DOHH2 (cell line): ENCODE data around the gene GJB1.

ENCODE experiments used
- H3F3A ChIP-seq: fragments of 200-600 bp; sonication (generic), shearing (Covaris generic); 2 replicates; pipeline ENCODE4 v1.6.0; 2016; ENCODE audit warnings: antibody characterized with exemption, mild to moderate bottlenecking; ENCODE audit not compliant: control insufficient read depth, insufficient read depth
- H3K27ac ChIP-seq: fragments of 200-600 bp; sonication (generic); 2 replicates; pipeline ENCODE4 v1.5.1; 2014; ENCODE audit warnings: low read depth, mild to moderate bottlenecking, low read length, moderate library complexity
- H3K27me3 ChIP-seq: fragments of 200-600 bp; sonication (generic); 2 replicates; pipeline ENCODE4 v1.6.1; 2014; ENCODE audit warnings: mild to moderate bottlenecking, low read length, mixed read lengths; ENCODE audit not compliant: control insufficient read depth
- H3K36me3 ChIP-seq: fragments of 200-600 bp; sonication (generic); 2 replicates; pipeline ENCODE4 v1.6.1; 2014; ENCODE audit warnings: mild to moderate bottlenecking, low read length, moderate library complexity, mixed read lengths; ENCODE audit not compliant: control insufficient read depth
- H3K4me1 ChIP-seq: fragments of 200-600 bp; sonication (generic); 2 replicates; pipeline ENCODE4 v1.6.1; 2014; ENCODE audit warnings: mild to moderate bottlenecking, low read length, mixed read lengths; ENCODE audit not compliant: control insufficient read depth
- H3K4me2 ChIP-seq: fragments of 200-600 bp; sonication (generic); 2 replicates; pipeline ENCODE4 v1.6.0; 2014; ENCODE audit warnings: mild to moderate bottlenecking, low read length, moderate library complexity
- H3K4me3 ChIP-seq: fragments of 200-600 bp; sonication (generic); 2 replicates; pipeline ENCODE4 v1.5.1; 2014; ENCODE audit warnings: mild to moderate bottlenecking, low read length, mixed read lengths
- H3K79me2 ChIP-seq: fragments of 200-600 bp; sonication (generic); 2 replicates; pipeline ENCODE4 v1.6.1; 2014; ENCODE audit warnings: mild to moderate bottlenecking, low read length, mixed read lengths; ENCODE audit not compliant: control insufficient read depth
- H3K9me2 ChIP-seq: fragments of 200-600 bp; sonication (generic); replicated peaks from 2 replicates; pipeline ENCODE4 v1.6.1; 2014; ENCODE audit warnings: mild to moderate bottlenecking, low read length, mixed read lengths; ENCODE audit not compliant: control insufficient read depth
- H3K9me3 ChIP-seq: fragments of 200-600 bp; sonication (generic); 2 replicates; pipeline ENCODE4 v1.6.1; 2014; ENCODE audit warnings: antibody characterized with exemption, low read length, mixed read lengths; ENCODE audit not compliant: control insufficient read depth, insufficient read depth
- H4K20me1 ChIP-seq: fragments of 200-600 bp; sonication (generic); 2 replicates; pipeline ENCODE4 v1.6.0; 2014; ENCODE audit warnings: low read depth, mild to moderate bottlenecking, antibody characterized with exemption, low read length, moderate library complexity; ENCODE audit not compliant: control insufficient read depth, insufficient read depth
- CTCF ChIP-seq: fragments of 200-600 bp; sonication (generic); IDR thresholded peaks from one replicate; pipeline ENCODE4 v1.5.1; 2014; ENCODE audit warnings: antibody characterized with exemption, mild to moderate bottlenecking, low read depth, low read length; ENCODE audit not compliant: poor library complexity, severe bottlenecking
- EZH2phosphoT487 ChIP-seq: fragments of 200-600 bp; sonication (generic); IDR thresholded peaks from 2 replicates; pipeline ENCODE4 v1.6.1; 2017; ENCODE audit warnings: borderline replicate concordance, mild to moderate bottlenecking, antibody characterized with exemption, low read length, moderate library complexity, mixed read lengths

Gene GJB1

GRCh38 chrX:71221145-71221544, 1.9 kb upstream of the GJB1 start:
- Histone ChIP-seq H3K9me3 (no peaks in the 10 kb centered on the region), H3K27ac (no peak overlapping the region), H3F3A (no peaks in the 10 kb centered on the region), H3K4me2 (no peak overlapping the region), H3K9me2 (no peaks in the 10 kb centered on the region), H4K20me1 (no peaks in the 10 kb centered on the region), H3K36me3 (no peaks in the 10 kb centered on the region), H3K4me3 (no peak overlapping the region), H3K27me3 (no peaks in the 10 kb centered on the region), H3K79me2 (no peaks in the 10 kb centered on the region), H3K4me1 (peaks cover 6% of the 10 kb centered on the region)
- TF ChIP-seq EZH2phosphoT487 (no peak), CTCF (no peak)

GRCh38 chrX:71224098-71224708, 1.2 kb downstream of the GJB1 start:
- H3K36me3 ChIP-seq: no peaks in the 10 kb centered on the region
- H3K9me3 ChIP-seq: no peaks in the 10 kb centered on the region
- no peak overlapping the region for H3K4me2 ChIP-seq
- no peaks in the 10 kb centered on the region for H3K27me3 ChIP-seq
- TF ChIP-seq EZH2phosphoT487: no peak
- no peak for TF ChIP-seq CTCF
- H3K4me1 ChIP-seq: no peaks in the 10 kb centered on the region
- no peaks in the 10 kb centered on the region for H3F3A ChIP-seq
- no peak overlapping the region for H3K4me3 ChIP-seq
- no peaks in the 10 kb centered on the region for H3K79me2 ChIP-seq
- H3K9me2 ChIP-seq: no peaks in the 10 kb centered on the region
- H3K27ac ChIP-seq: no peak overlapping the region
- no peaks in the 10 kb centered on the region for H4K20me1 ChIP-seq

GRCh38 chrX:71225009-71225408, 2.0 kb downstream of the GJB1 start:
- H3K4me2 ChIP-seq: no peak overlapping the region
- H3K79me2 ChIP-seq: no peaks in the 10 kb centered on the region
- no peaks in the 10 kb centered on the region for H3K4me1 ChIP-seq
- H3K36me3 ChIP-seq: no peaks in the 10 kb centered on the region
- no peak overlapping the region for H3K4me3 ChIP-seq
- H3K9me2 ChIP-seq: no peaks in the 10 kb centered on the region
- H3F3A ChIP-seq: no peaks in the 10 kb centered on the region
- no peaks in the 10 kb centered on the region for H3K27me3 ChIP-seq
- no peaks in the 10 kb centered on the region for H3K9me3 ChIP-seq
- no peaks in the 10 kb centered on the region for H4K20me1 ChIP-seq
- H3K27ac ChIP-seq: no peak overlapping the region
- no peak for TF ChIP-seq CTCF
- no peak for TF ChIP-seq EZH2phosphoT487
